HEK293 (cell line): ENCODE data around the gene CTSZ.

ENCODE experiments used
- CTCF ChIA-PET: fragments of 350-600 bp; formaldehyde crosslinking; extraction: SDS; loops from one replicate; lab custom pipeline; 2021; ENCODE audit warnings: antibody characterized with exemption; lab: Yijun Ruan, JAX
- POLR2A ChIA-PET: fragments of 300-600 bp; formaldehyde crosslinking; extraction: SDS; loops from one replicate; lab custom pipeline; 2020; ENCODE audit warnings: antibody characterized with exemption, inconsistent platforms; lab: Yijun Ruan, JAX
- H3K27ac ChIP-seq: fragments of 200-500 bp; sonication (Bioruptor generic); 2 replicates; pipeline ENCODE4 v1.5.1; 2014; ENCODE audit warnings: low read depth, low read length, control low read depth, inconsistent platforms; ENCODE audit errors: extremely low read depth
- H3K36me3 ChIP-seq, 2 experiments: fragments of 200-500 bp in 1 of 2; sonication (Bioruptor generic) in 1 of 2; 1 replicate in 1 of 2; 2 replicates in 1 of 2; pipeline ENCODE4 v1.5.1; 2014 to 2017; ENCODE audit warnings: inconsistent platforms in 2 of 2, low read length in 2 of 2; ENCODE audit not compliant: control insufficient read depth in 2 of 2, insufficient read depth in 1 of 2
- H3K4me1 ChIP-seq: fragments of 200-500 bp; sonication (Bioruptor generic); 2 replicates; pipeline ENCODE4 v1.5.1; 2014; ENCODE audit warnings: mild to moderate bottlenecking, low read length, inconsistent platforms; ENCODE audit not compliant: control insufficient read depth, insufficient read depth
- H3K4me3 ChIP-seq: 2 replicates; pipeline ENCODE4 v1.5.1; 2011; ENCODE audit warnings: low read depth, mild to moderate bottlenecking, control low read depth, low read length, moderate library complexity
- H3K9me3 ChIP-seq: fragments of 200-500 bp; sonication (Bioruptor generic); 2 replicates; pipeline ENCODE4 v1.5.1; 2014; ENCODE audit warnings: low read depth, low read length, inconsistent platforms; ENCODE audit not compliant: control insufficient read depth, insufficient read depth
- GLIS1 ChIP-seq: fragments of 450-650 bp; formaldehyde crosslinking; IDR thresholded peaks from 2 replicates; pipeline ENCODE4 v1.5.1; 2016; ENCODE audit warnings: missing biosample characterization, missing genetic modification characterization
- HOXC10 ChIP-seq: sonication (generic); formaldehyde crosslinking; IDR thresholded peaks from 2 replicates; pipeline ENCODE4 v1.8.1; 2023; ENCODE audit warnings: mild to moderate bottlenecking, missing genetic modification reagents
- PRDM1 ChIP-seq: fragments of 450-650 bp; formaldehyde crosslinking; IDR thresholded peaks from 2 replicates; pipeline ENCODE4; 2016; ENCODE audit warnings: missing biosample characterization, missing genetic modification characterization
- ZBTB11 ChIP-seq: fragments of 450-650 bp; formaldehyde crosslinking; conservative IDR thresholded peaks from 2 replicates; pipeline ENCODE4 v1.5.1; 2016; ENCODE audit warnings: low read depth, missing biosample characterization, missing genetic modification characterization
- ZBTB7A ChIP-seq: fragments of 450-650 bp; formaldehyde crosslinking; IDR thresholded peaks from 2 replicates; pipeline ENCODE4 v1.5.1; 2016; ENCODE audit warnings: low read depth, missing biosample characterization, missing genetic modification characterization
- ZNF148 ChIP-seq: fragments of 450-650 bp; formaldehyde crosslinking; IDR thresholded peaks from 2 replicates; pipeline ENCODE4 v1.5.0; 2017; ENCODE audit warnings: missing biosample characterization, missing genetic modification characterization, borderline replicate concordance
- ZNF169 ChIP-seq: fragments of 450-650 bp; formaldehyde crosslinking; IDR thresholded peaks from 2 replicates; pipeline ENCODE4 v1.5.1; 2016; ENCODE audit warnings: missing biosample characterization, missing genetic modification characterization
- ZNF211 ChIP-seq: fragments of 450-650 bp; formaldehyde crosslinking; IDR thresholded peaks from 2 replicates; pipeline ENCODE4 v1.5.1; 2016; ENCODE audit warnings: low read depth, missing biosample characterization, missing genetic modification characterization
- ZNF221 ChIP-seq: fragments of 450-650 bp; formaldehyde crosslinking; IDR thresholded peaks from 2 replicates; pipeline ENCODE4 v1.5.1; 2017; ENCODE audit warnings: missing biosample characterization, missing genetic modification characterization, borderline replicate concordance
- ZNF302 ChIP-seq: fragments of 450-650 bp; formaldehyde crosslinking; IDR thresholded peaks from 2 replicates; pipeline ENCODE4 v1.5.1; 2016; ENCODE audit warnings: missing biosample characterization, missing genetic modification characterization, low read depth
- ZNF335 ChIP-seq: fragments of 450-650 bp; formaldehyde crosslinking; conservative IDR thresholded peaks from 2 replicates; pipeline ENCODE4 v1.5.1; 2016; ENCODE audit warnings: missing biosample characterization, missing genetic modification characterization
- ZNF350 ChIP-seq: fragments of 450-650 bp; formaldehyde crosslinking; IDR thresholded peaks from 2 replicates; pipeline ENCODE4 v1.5.0; 2017; ENCODE audit warnings: missing biosample characterization, mild to moderate bottlenecking, missing genetic modification characterization
- ZNF530 ChIP-seq: fragments of 450-650 bp; formaldehyde crosslinking; IDR thresholded peaks from 2 replicates; pipeline ENCODE4 v1.5.1; 2016; ENCODE audit warnings: low read depth, missing biosample characterization, missing genetic modification characterization
- ZSCAN16 ChIP-seq: fragments of 450-650 bp; formaldehyde crosslinking; IDR thresholded peaks from 2 replicates; pipeline ENCODE4 v1.5.1; 2016; ENCODE audit warnings: missing biosample characterization, missing genetic modification characterization
- ZSCAN5A ChIP-seq: fragments of 450-650 bp; formaldehyde crosslinking; IDR thresholded peaks from 2 replicates; pipeline ENCODE4 v1.5.1; 2016; ENCODE audit warnings: missing biosample characterization, missing genetic modification characterization
- TF ChIP-seq, protein P1 (sequence below): fragments of 450-650 bp; formaldehyde crosslinking; IDR thresholded peaks from 2 replicates; pipeline ENCODE4 v1.5.1; 2016; ENCODE audit warnings: missing biosample characterization, missing genetic modification characterization

The CTSZ gene

GRCh38 chr20:58990651-58991445, 16.2 kb downstream of the CTSZ start:
- H3K4me3 ChIP-seq, result no peak overlapping the region
- H3K36me3 ChIP-seq, result peaks cover 28 to 100% of the 10 kb centered on the region in 2 experiments; a peak in 2 of 3 replicates
- H3K9me3 ChIP-seq, result no peaks in the 10 kb centered on the region
- CTCF ChIA-PET, result interaction anchor here (0.6 to 1.1 kb wide), 2 partner anchors 10 to 121 kb away, joined by 3 to 5 read pairs; no protein-coding TSS in a partner anchor
- POLR2A ChIA-PET, result no interaction called here
- no peak for TF ChIP-seq ZNF335
- no peak for TF ChIP-seq ZNF169 (tag by site-specific recombination)
- no peak for TF ChIP-seq ZBTB7A
- no peak for TF ChIP-seq PRDM1
- TF ChIP-seq ZNF350 (tag by site-specific recombination), result no peak
- TF ChIP-seq, all 188 proteins: peak for 0
- Histone ChIP-seq H3K4me1 (no peaks in the 10 kb centered on the region), H3K27ac (no peak overlapping the region)

- ChIA-PET POLR2A (interaction anchor here (0.8 kb wide), 1 partner anchor 8 kb away, joined by 3 read pairs; the partner anchor contains the start of gene NELFCD), CTCF (interaction anchor here (1.1 kb wide), 1 partner anchor 119 kb away, joined by 3 read pairs; no protein-coding TSS in a partner anchor)
- Histone ChIP-seq H3K9me3 (no peaks in the 10 kb centered on the region), H3K4me1 (no peaks in the 10 kb centered on the region), H3K4me3 (no peak overlapping the region), H3K27ac (no peak overlapping the region), H3K36me3 (peaks cover 20 to 92% of the 10 kb centered on the region in 2 experiments; a peak in 2 of 3 replicates)
- no peak for TF ChIP-seq GLIS1
- TF ChIP-seq ZNF148 (tag by site-specific recombination), result no peak
Observed at GRCh38 chr20:58989196-58989595, 17.9 kb downstream of the CTSZ start.

DNA sequence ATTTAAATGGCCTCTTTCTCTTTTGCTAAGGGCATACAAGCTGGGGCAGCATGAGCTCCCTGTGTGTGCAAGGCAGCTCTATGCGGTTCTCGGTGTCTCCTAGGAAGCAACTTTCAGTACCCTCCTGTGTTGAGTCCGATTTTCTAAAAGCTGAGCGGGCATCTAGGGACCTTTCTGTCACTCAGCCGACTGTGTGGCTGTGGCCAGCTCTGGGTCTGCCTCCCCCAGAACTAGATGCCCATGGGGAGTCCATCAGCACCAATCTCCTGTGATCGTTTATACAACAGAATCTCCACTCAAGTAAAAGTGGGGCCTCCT, 18.5 kb downstream of the CTSZ start:
- Histone ChIP-seq H3K4me3 (no peak overlapping the region), H3K27ac (no peak overlapping the region), H3K36me3 (peaks cover 17 to 85% of the 10 kb centered on the region in 2 experiments; a peak in 2 of 3 replicates), H3K9me3 (no peaks in the 10 kb centered on the region), H3K4me1 (no peaks in the 10 kb centered on the region)
- TF ChIP-seq ZNF211 (no peak), ZSCAN16 (tag by site-specific recombination) (no peak)
- ChIA-PET POLR2A (interaction anchor here (0.8 kb wide), 1 partner anchor 8 kb away, joined by 3 read pairs; the partner anchor contains the start of gene NELFCD), CTCF (no interaction called here)

DNA sequence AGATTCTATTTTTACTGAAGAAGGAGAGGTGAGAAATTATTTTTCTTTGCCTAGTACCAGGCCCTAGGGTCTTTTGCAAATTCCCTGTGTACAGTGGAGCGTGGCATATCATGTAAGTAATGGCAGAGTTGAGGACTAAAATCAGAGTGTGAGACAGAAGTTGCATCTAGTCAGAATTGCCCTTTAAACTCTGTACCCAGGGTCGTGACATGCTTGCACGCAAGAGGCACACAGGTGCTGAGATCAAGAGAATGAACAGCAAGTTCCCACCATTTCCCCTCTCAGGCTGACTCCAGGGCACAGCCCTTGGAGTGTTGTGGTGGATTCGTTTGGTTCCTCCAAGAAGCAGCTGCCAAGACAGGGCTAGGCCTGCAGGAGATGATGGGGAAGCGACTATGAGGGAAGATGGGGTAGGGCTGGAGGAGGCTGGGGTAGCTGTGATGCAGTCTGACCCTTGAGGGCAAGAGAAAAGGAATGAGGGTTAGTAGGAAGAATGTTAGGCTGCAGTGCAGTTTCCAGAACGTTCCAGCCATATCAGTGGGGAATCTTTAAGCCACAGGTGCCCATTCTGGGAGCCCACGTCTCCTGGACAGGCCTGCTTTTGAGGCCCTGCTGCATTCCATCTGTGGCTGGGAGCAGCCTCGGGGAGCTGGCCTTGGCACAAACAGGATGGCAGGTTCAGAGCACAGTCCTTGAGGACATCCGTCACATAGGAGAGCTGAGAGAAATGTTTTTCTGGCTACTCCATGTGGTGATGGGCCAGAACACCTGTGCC, 19.1 kb downstream of the CTSZ start:
- Histone ChIP-seq H3K36me3 (peaks cover 17 to 80% of the 10 kb centered on the region in 2 experiments; a peak in 2 of 3 replicates), H3K27ac (no peak overlapping the region), H3K9me3 (no peaks in the 10 kb centered on the region), H3K4me3 (no peak overlapping the region), H3K4me1 (no peaks in the 10 kb centered on the region)
- POLR2A ChIA-PET, result no interaction called here
- CTCF ChIA-PET, result no interaction called here
- no peak for TF ChIP-seq HOXC10 (CRISPR knock-in tag)
- no peak for TF ChIP-seq ZSCAN5A
- no peak for TF ChIP-seq ZNF221 (tag by site-specific recombination)
- no peak for TF ChIP-seq ZNF530 (tag by site-specific recombination)
- TF ChIP-seq, protein P1, sequence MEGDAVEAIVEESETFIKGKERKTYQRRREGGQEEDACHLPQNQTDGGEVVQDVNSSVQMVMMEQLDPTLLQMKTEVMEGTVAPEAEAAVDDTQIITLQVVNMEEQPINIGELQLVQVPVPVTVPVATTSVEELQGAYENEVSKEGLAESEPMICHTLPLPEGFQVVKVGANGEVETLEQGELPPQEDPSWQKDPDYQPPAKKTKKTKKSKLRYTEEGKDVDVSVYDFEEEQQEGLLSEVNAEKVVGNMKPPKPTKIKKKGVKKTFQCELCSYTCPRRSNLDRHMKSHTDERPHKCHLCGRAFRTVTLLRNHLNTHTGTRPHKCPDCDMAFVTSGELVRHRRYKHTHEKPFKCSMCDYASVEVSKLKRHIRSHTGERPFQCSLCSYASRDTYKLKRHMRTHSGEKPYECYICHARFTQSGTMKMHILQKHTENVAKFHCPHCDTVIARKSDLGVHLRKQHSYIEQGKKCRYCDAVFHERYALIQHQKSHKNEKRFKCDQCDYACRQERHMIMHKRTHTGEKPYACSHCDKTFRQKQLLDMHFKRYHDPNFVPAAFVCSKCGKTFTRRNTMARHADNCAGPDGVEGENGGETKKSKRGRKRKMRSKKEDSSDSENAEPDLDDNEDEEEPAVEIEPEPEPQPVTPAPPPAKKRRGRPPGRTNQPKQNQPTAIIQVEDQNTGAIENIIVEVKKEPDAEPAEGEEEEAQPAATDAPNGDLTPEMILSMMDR, result no peak
- no peak for TF ChIP-seq ZNF302
- TF ChIP-seq ZBTB11 (tag by site-specific recombination), result no peak
